GM19452 (cell line): Measurements from ENCODE around the gene ZNF620.
A peak's percentile ranks its signal among the peaks of the same experiment; 100 is the strongest.
"Not testable (repeated sequence)": the region's sequence is repeated elsewhere in the genome, so short reads cannot be mapped to it uniquely, and the experiment has no call there.

Experiments
- ATAC-seq: cut with Tn5 transposase; IDR thresholded peaks from one replicate; pipeline ENCODE4 v1.9.1; 2021; ENCODE audit not compliant: unreplicated experiment

The ZNF620 gene

DNA sequence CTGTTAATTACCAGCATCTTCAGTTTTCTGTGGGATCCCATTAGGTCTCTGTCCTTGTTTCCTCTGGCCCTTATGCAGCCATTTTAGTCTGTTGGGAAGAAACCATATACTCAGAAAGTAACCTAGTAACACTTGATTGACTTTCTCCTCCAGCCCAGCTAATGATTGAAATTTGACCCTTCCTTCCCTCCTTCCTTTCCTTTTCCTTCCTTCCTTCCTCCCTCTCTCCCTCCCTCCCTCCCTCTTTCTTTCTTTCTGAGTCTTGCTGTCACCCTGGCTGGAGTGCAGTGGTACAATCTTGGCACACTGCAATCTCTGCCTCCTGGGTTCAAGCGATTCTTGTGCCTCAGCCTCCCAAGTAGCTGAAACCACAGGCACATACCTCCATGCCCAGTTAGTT is 5.9 kb upstream of the ZNF620 start:
- ATAC-seq = no peak

DNA sequence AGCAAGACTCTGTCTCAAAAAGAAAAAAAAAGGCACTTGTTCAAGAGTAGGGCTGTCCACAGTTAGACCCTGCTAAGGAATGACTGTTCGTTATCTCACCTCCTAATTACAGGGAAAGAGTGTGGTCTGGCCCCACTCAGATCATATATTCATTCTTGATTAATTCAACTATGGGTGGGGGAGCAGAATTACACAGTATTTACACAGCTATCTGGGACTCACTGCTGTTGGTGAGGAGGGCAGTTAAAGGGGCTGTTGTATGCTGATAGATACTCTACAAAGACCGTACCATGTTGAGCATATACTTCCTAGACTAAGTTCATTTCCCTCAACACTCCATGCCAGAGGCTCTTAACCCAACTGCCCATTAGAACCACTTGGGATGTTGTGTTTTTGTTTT is 3.8 kb upstream of the ZNF620 start:
- ATAC-seq = no peak

GRCh38 chr3:40504636-40505430 is 1.0 kb upstream of the ZNF620 start:
- ATAC-seq = no peak

- ATAC-seq = no peak
Measured at GRCh38 chr3:40511031-40511718, 5.3 kb downstream of the ZNF620 start.

- ATAC-seq = no peak
Measured at GRCh38 chr3:40516201-40516600, 10.4 kb downstream of the ZNF620 start.

GRCh38 chr3:40518067-40518466 is 12.2 kb downstream of the ZNF620 start:
- ATAC-seq = no peak

DNA sequence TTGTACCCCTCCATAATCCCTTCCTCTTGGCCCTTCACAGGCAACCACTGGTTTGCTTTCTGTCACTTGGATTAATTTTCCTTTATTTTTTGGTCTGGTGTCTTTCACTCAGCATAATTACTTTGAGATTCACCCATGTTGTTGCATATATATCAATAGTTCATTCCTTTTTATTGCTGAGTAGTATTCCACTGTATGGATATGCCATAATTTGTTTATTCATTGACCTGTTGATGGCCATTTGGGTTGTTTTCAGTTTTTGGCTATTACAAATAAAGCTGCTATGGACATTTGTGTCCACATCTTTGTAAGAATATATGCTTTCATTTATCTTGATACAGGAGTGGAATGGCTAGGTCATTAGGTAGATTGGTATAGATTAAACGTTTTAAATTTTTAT is 13.0 kb downstream of the ZNF620 start:
- ATAC-seq = no peak

DNA sequence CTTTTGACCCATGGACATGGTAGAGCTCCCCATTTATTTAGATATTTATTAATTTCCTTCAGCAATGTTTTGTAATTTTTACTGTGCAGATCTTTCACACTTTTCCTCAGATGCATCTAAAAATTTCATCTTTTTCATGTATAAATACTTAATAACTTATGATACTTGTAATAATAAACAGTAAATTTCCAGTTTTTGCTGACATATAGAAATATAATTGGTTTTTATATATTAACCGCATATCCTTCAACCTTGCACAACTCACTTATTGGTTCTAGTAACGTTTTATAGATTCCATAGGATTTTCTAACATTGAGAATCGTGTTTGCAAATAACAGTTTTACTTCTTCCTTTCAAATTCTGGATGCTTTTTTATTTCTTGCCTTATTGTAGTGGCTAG is 15.4 kb downstream of the ZNF620 start:
- no peak for ATAC-seq

- no peak for ATAC-seq
Measured at GRCh38 chr3:40523781-40524180, 17.9 kb downstream of the ZNF620 start.

DNA sequence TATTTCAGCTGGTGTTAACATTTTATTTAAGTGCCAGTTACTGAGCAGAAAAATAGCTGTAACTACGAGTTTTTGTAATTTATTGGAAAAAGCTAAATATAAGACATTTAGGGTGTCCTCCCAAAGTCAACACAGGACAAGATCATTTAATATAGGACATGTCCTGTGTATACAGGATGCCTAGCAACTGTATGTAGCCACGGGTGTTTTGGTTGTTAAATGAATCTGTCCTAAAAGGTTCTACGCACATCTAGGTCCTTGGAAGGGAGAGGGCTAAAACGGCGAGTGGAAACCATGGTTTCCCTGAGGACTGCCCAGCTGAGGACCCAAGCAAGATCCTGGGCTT is 18.4 kb downstream of the ZNF620 start:
- ATAC-seq = peak; percentile 20

GRCh38 chr3:40524568-40525285 is 18.9 kb downstream of the ZNF620 start, which contains the start of gene ZNF621:
Gene ZNF621, plus strand, starts transcription at chr3:40524960. Its CDS starts 881 bp downstream, at chr3:40525841.
- peak; percentile 99 for ATAC-seq

DNA sequence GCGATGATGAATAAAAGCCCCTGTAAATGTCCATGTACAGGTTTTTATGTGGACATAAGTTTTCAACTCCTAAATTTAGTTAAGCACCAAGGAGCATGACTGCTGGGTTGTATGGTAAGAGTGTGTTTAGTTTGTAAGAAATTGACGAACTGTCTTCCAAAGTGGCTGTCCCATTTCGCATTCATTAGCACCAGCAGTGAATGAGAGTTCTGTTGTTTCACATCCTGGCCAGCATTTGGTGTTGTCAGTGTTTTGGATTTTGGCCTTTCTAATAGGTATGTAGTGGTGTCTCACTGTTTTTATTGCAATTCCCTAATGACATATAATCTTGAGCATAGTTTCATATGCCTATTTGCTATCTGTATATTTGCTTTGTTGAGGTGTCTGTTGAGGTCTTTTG is 22.6 kb downstream of the ZNF620 start:
- no peak for ATAC-seq

GRCh38 chr3:40532252-40532651 is 26.4 kb downstream of the ZNF620 start:
- no peak for ATAC-seq

DNA sequence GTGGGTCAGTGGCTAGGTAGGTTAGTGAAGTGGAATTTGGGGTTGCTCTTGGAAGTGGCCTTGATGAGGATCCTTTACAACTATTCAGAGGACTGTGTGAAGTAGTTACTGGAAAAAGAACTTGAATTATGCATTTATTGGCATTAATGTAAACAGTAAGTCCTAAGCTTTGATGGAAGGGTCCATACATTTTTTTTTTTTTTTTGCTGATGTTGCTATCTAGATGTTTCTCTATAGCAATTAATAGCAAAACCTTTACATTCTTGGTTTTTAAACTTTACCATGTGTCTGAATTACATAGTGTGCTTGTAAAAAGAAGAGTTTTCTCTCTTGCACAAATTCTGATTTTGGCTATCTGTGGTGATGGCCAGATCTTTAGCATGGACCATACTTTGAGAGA is 28.4 kb downstream of the ZNF620 start:
- ATAC-seq = no peak

DNA sequence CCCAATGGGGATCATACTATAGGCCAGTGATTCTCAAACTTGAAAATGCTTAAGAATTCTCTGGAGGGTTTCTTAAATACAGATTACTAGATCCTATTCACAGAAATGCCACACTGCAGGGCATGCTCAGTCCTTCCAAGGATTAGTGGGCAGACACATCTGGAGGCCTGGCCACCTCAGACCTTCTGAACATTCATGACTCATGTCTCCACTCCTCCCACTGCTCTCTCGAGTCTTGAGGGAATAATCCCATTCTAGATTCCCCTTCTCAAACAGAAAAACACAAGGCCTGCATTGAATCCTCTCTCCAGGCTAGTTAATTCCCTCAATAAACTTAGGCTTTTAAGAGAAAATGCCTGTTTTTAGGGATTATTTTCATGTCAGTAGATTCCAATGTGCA is 41.0 kb downstream of the ZNF620 start:
- ATAC-seq = no peak

- no peak for ATAC-seq
Measured at GRCh38 chr3:40550167-40550566, 44.3 kb downstream of the ZNF620 start.

DNA sequence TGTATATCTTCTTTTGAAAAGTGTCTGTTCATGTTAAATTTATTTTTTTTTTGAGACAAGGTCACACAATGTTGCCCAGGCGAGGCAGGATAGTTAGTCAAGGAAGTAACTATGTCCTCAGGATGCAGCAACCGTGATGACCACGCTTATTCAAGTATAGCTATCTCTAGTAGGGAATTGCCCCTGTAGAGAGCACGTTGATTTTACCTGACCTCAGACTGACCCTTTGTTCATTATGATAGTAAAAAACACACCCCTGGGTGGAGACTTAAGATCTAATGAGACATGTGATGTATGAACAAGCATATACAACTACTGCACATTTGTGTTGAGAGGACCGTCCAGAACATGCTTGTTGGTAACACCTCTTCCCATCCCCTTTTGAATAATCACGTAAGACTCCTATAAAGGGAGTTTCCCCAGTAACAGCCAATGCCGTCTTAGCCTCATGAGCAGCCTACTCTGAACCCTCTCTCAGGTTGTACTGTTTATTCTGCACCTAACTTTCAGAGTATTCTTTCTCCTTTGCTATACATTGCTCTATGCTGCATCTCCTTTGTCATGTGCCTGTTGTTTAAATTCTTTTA is 51.8 kb downstream of the ZNF620 start:
- ATAC-seq = peak; percentile 67

GRCh38 chr3:40562482-40562881 is 56.6 kb downstream of the ZNF620 start:
- not testable (repeated sequence) for ATAC-seq

GRCh38 chr3:40565629-40566028 is 59.8 kb downstream of the ZNF620 start:
- not testable (repeated sequence) for ATAC-seq

GRCh38 chr3:40566694-40567093 is 60.9 kb downstream of the ZNF620 start:
- ATAC-seq = no peak
